Mesendoderm (in vitro differentiated cells): ENCODE data around the gene ENTPD1.

ENCODE experiments used
- DNase-seq: peaks from one replicate; pipeline ENCODE4 v3.0.0; 2013
- H2AK5ac ChIP-seq: 2 replicates; pipeline ENCODE4 v1.6.1; 2013; ENCODE audit warnings: low read length, inconsistent platforms
- H2BK120ac ChIP-seq: 2 replicates; pipeline ENCODE4 v1.6.1; 2013; ENCODE audit warnings: low read depth, mild to moderate bottlenecking, low read length, moderate library complexity, mixed read lengths
- H2BK15ac ChIP-seq: replicated peaks from 2 replicates; pipeline ENCODE4 v1.6.1; 2013; ENCODE audit warnings: low read depth, mild to moderate bottlenecking, moderate library complexity
- H2BK5ac ChIP-seq: 2 replicates; pipeline ENCODE4 v1.6.1; 2013; ENCODE audit warnings: low read length, inconsistent platforms
- H3K18ac ChIP-seq: 2 replicates; pipeline ENCODE4 v1.6.1; 2013; ENCODE audit warnings: mild to moderate bottlenecking, low read length, mixed read lengths
- H3K23ac ChIP-seq: one replicate; pipeline ENCODE4 v1.6.1; 2013; ENCODE audit warnings: low read length
- H3K27ac ChIP-seq: 2 replicates; pipeline ENCODE4 v1.5.1; 2013; ENCODE audit warnings: low read depth, mild to moderate bottlenecking, inconsistent platforms, low read length, moderate library complexity
- H3K27me3 ChIP-seq: 2 replicates; pipeline ENCODE4 v1.6.1; 2013; ENCODE audit warnings: low read length, control low read depth, mild to moderate bottlenecking, inconsistent platforms; ENCODE audit not compliant: insufficient read depth, poor library complexity
- H3K36me3 ChIP-seq: 2 replicates; pipeline ENCODE4 v1.6.1; 2013; ENCODE audit warnings: low read length, inconsistent platforms; ENCODE audit not compliant: control insufficient read depth, insufficient read depth
- H3K4ac ChIP-seq: one replicate; pipeline ENCODE4 v1.6.1; 2013; ENCODE audit warnings: low read depth, mild to moderate bottlenecking, low read length, moderate library complexity
- H3K4me1 ChIP-seq: 2 replicates; pipeline ENCODE4 v1.6.1; 2013; ENCODE audit warnings: low read depth, low read length, inconsistent platforms; ENCODE audit not compliant: control insufficient read depth
- H3K4me2 ChIP-seq: 2 replicates; pipeline ENCODE4 v1.6.1; 2013; ENCODE audit warnings: low read length
- H3K4me3 ChIP-seq: 2 replicates; pipeline ENCODE4 v1.5.1; 2013; ENCODE audit warnings: mild to moderate bottlenecking, low read length
- H3K56ac ChIP-seq: one replicate; pipeline ENCODE4 v1.6.1; 2013; ENCODE audit warnings: low read length
- H3K79me1 ChIP-seq: 2 replicates; pipeline ENCODE4 v1.6.1; 2013; ENCODE audit warnings: low read length, inconsistent platforms
- H3K79me2 ChIP-seq: 2 replicates; pipeline ENCODE4 v1.6.1; 2013; ENCODE audit warnings: mild to moderate bottlenecking, low read length; ENCODE audit not compliant: control insufficient read depth, insufficient read depth
- H3K9ac ChIP-seq: 2 replicates; pipeline ENCODE4 v1.6.1; 2013; ENCODE audit warnings: low read length, inconsistent platforms
- H4K5ac ChIP-seq: one replicate; pipeline ENCODE4 v1.6.1; 2013; ENCODE audit warnings: low read length
- H4K8ac ChIP-seq: one replicate; pipeline ENCODE4 v1.6.1; 2013; ENCODE audit warnings: low read depth, mild to moderate bottlenecking, control low read depth, low read length, moderate library complexity
- WGBS: extraction: QIAGEN DNeasy Blood & Tissue Kit; methylation state at CpG from one replicate; pipeline ENCODE4 v1.1.7; 2013; ENCODE audit warnings: low lambda C conversion rate, missing lambda C conversion rate; ENCODE audit not compliant: insufficient coverage; ENCODE audit errors: extremely low coverage; 5-methylcytosine and 5-hydroxymethylcytosine counted together

The ENTPD1 gene

GRCh38 chr10:95755511-95756004, 405 bp upstream of the ENTPD1 start:
- Histone ChIP-seq H3K4ac (no peak overlapping the region), H4K8ac (no peak overlapping the region), H2AK5ac (no peak overlapping the region), H3K18ac (no peak overlapping the region), H2BK15ac (no peak overlapping the region), H3K4me2 (peak overlapping the region; percentile 45), H3K23ac (no peak overlapping the region), H4K5ac (no peak overlapping the region), H2BK5ac (no peak overlapping the region), H3K27ac (no peak overlapping the region), H3K27me3 (no peaks in the 10 kb centered on the region), H3K4me3 (peak overlapping the region; percentile 10), H2BK120ac (no peak overlapping the region), H3K79me1 (no peaks in the 10 kb centered on the region), H3K56ac (no peak overlapping the region), H3K4me1 (no peaks in the 10 kb centered on the region), H3K9ac (peak overlapping the region; percentile 30), H3K79me2 (no peaks in the 10 kb centered on the region), H3K36me3 (no peaks in the 10 kb centered on the region)
- DNase-seq, result peak; percentile 77
- no CpG with 5 or more reads among the region's 8 CpGs for WGBS

- no peaks in the 10 kb centered on the region for H3K27me3 ChIP-seq
- no peaks in the 10 kb centered on the region for H3K79me2 ChIP-seq
- H3K18ac ChIP-seq, result no peak overlapping the region
- WGBS, result no CpG with 5 or more reads among the region's 5 CpGs
- H3K23ac ChIP-seq, result no peak overlapping the region
- no peak overlapping the region for H3K4me2 ChIP-seq
- no peak overlapping the region for H2BK5ac ChIP-seq
- no peak for DNase-seq
- no peak overlapping the region for H3K56ac ChIP-seq
- H3K4me1 ChIP-seq, result no peaks in the 10 kb centered on the region
- no peak overlapping the region for H2BK120ac ChIP-seq
- H3K36me3 ChIP-seq, result no peaks in the 10 kb centered on the region
- no peak overlapping the region for H3K9ac ChIP-seq
- no peaks in the 10 kb centered on the region for H3K79me1 ChIP-seq
- no peak overlapping the region for H2BK15ac ChIP-seq
- no peak overlapping the region for H3K27ac ChIP-seq
- no peak overlapping the region for H3K4ac ChIP-seq
- H4K8ac ChIP-seq, result no peak overlapping the region
- H3K4me3 ChIP-seq, result no peak overlapping the region
- no peak overlapping the region for H2AK5ac ChIP-seq
- no peak overlapping the region for H4K5ac ChIP-seq
These were observed 1.1 kb downstream of the ENTPD1 start for GRCh38 chr10:95756809-95757684.

GRCh38 chr10:95758351-95759025, 2.5 kb downstream of the ENTPD1 start:
- Histone ChIP-seq H3K23ac (no peak overlapping the region), H3K4me2 (no peak overlapping the region), H2AK5ac (no peak overlapping the region), H3K79me2 (no peaks in the 10 kb centered on the region), H2BK5ac (no peak overlapping the region), H3K18ac (no peak overlapping the region), H3K4me3 (no peak overlapping the region), H4K8ac (no peak overlapping the region), H3K79me1 (no peaks in the 10 kb centered on the region), H2BK120ac (no peak overlapping the region), H3K56ac (no peak overlapping the region), H2BK15ac (no peak overlapping the region), H4K5ac (no peak overlapping the region), H3K27me3 (no peaks in the 10 kb centered on the region), H3K27ac (no peak overlapping the region), H3K9ac (no peak overlapping the region), H3K4me1 (no peaks in the 10 kb centered on the region), H3K4ac (no peak overlapping the region), H3K36me3 (no peaks in the 10 kb centered on the region)
- DNase-seq, result no peak
- WGBS, result no CpG with 5 or more reads among the region's 2 CpGs

GRCh38 chr10:95759233-95759826, 3.4 kb downstream of the ENTPD1 start:
- no CpG with 5 or more reads among the region's 3 CpGs for WGBS
- Histone ChIP-seq H2BK120ac (no peak overlapping the region), H3K27ac (no peak overlapping the region), H4K8ac (no peak overlapping the region), H3K56ac (no peak overlapping the region), H3K4me2 (no peak overlapping the region), H2AK5ac (no peak overlapping the region), H3K36me3 (no peaks in the 10 kb centered on the region), H3K27me3 (no peaks in the 10 kb centered on the region), H2BK5ac (no peak overlapping the region), H3K9ac (no peak overlapping the region), H3K79me2 (no peaks in the 10 kb centered on the region), H3K18ac (no peak overlapping the region), H3K4me3 (no peak overlapping the region), H3K79me1 (no peaks in the 10 kb centered on the region), H3K4ac (no peak overlapping the region), H3K4me1 (no peaks in the 10 kb centered on the region), H4K5ac (no peak overlapping the region), H2BK15ac (no peak overlapping the region), H3K23ac (no peak overlapping the region)
- no peak for DNase-seq

- H4K5ac ChIP-seq, result no peak overlapping the region
- no peaks in the 10 kb centered on the region for H3K27me3 ChIP-seq
- H3K56ac ChIP-seq, result no peak overlapping the region
- H3K79me2 ChIP-seq, result no peaks in the 10 kb centered on the region
- no peak overlapping the region for H3K27ac ChIP-seq
- no peak overlapping the region for H3K4me2 ChIP-seq
- H4K8ac ChIP-seq, result no peak overlapping the region
- H3K36me3 ChIP-seq, result no peaks in the 10 kb centered on the region
- no peak overlapping the region for H2BK15ac ChIP-seq
- H3K4me1 ChIP-seq, result no peaks in the 10 kb centered on the region
- H2BK5ac ChIP-seq, result no peak overlapping the region
- no peak for DNase-seq
- H2BK120ac ChIP-seq, result no peak overlapping the region
- no peak overlapping the region for H3K18ac ChIP-seq
- no peaks in the 10 kb centered on the region for H3K79me1 ChIP-seq
- H3K4ac ChIP-seq, result no peak overlapping the region
- no peak overlapping the region for H3K4me3 ChIP-seq
- H2AK5ac ChIP-seq, result no peak overlapping the region
- H3K9ac ChIP-seq, result no peak overlapping the region
- WGBS, result no CpG with 5 or more reads among the region's 3 CpGs
- H3K23ac ChIP-seq, result no peak overlapping the region
These were observed 6.1 kb downstream of the ENTPD1 start for GRCh38 chr10:95761939-95762492.
